Testis (tissue), 3 donors: Measurements from ENCODE around the gene TSPAN13. TPM values are rescaled to one million over a fixed set of nuclear protein-coding genes. Genes with fewer than 3 reads are reported as not detected.
"Not testable (repeated sequence)": the region's sequence is repeated elsewhere in the genome, so short reads cannot be mapped to it uniquely, and the experiment has no call there.

ENCODE experiments used
- DNase-seq: peaks from one replicate; pipeline ENCODE4 v3.0.0-alpha.2; 2019
- H3K27ac ChIP-seq, 2 donors: fragments of 200-600 bp; sonication (generic); one replicate each; pipeline ENCODE4 v1.5.1; 2019
- H3K27me3 ChIP-seq: fragments of 200-600 bp; sonication (generic); one replicate; pipeline ENCODE4 v1.5.1; 2019
- H3K36me3 ChIP-seq: fragments of 200-600 bp; sonication (generic); one replicate; pipeline ENCODE4 v1.5.1; 2017; ENCODE audit warnings: low read depth; ENCODE audit errors: missing control alignments
- H3K4me1 ChIP-seq: fragments of 200-600 bp; sonication (generic); one replicate; pipeline ENCODE4 v1.5.1; 2019
- H3K4me3 ChIP-seq, 2 donors: fragments of 200-600 bp; sonication (generic); one replicate each; pipeline ENCODE4 v1.5.1; 2017 to 2019
- H3K9me3 ChIP-seq: fragments of 200-600 bp; sonication (generic); one replicate; pipeline ENCODE4 v1.5.1; 2017
- CTCF ChIP-seq, 3 experiments: fragments of 450-650 bp in 2 of 3; fragments of 200-600 bp in 1 of 3; sonication (generic) in 1 of 3; IDR thresholded peaks; one replicate each; pipeline ENCODE4 v1.5.1; 2016 to 2019; ENCODE audit warnings: antibody characterized with exemption in 3 of 3, mild to moderate bottlenecking in 2 of 3, moderate library complexity in 1 of 3
- POLR2A ChIP-seq: fragments of 450-650 bp; IDR thresholded peaks from one replicate; pipeline ENCODE4 v1.6.1; 2017; ENCODE audit warnings: antibody characterized with exemption, mild to moderate bottlenecking, moderate library complexity
- WGBS, 2 donors: methylation state at CpG; one replicate each; pipeline ENCODE4 v1.1.5; 2018; 5-methylcytosine and 5-hydroxymethylcytosine counted together
- intact Hi-C: fragments of 100-400 bp; cut with DNase I; formaldehyde crosslinking; loops from one replicate; pipeline ENCODE4 v1.15.1; 2023; ENCODE audit warnings: low total_unique reads
- polyA plus RNA-seq: library from polyadenylated mRNA; stranded (reverse); fragments of 350-450 nt; fragmentation: Illumina TruSeq; extraction: RNeasy Lipid Tissue Mini Kit (QIAGEN cat#74804); gene quantifications from one replicate; pipeline ENCODE4 v1.2.3, GENCODE V29; 2014; ENCODE audit warnings: low read depth, low replicate concordance; ENCODE audit not compliant: insufficient read depth
- total RNA-seq, 2 donors: library from RNA; depleted of rRNA; stranded (reverse); fragments of >200 nt; gene quantifications; one replicate each; pipeline ENCODE4 v1.2.3, GENCODE V29; 2016

TSPAN13 gene
- total and polyA plus RNA-seq, 3 donors from 2014 or later, result 10.0 to 13.0 (median 10.6) TPM

- no peak for DNase-seq
- intact Hi-C loops, result no loop called here
- Histone ChIP-seq H3K27ac (no peak overlapping the region), H3K36me3 (no peaks in the 10 kb centered on the region), H3K27me3 (no peaks in the 10 kb centered on the region), H3K4me1 (no peaks in the 10 kb centered on the region), H3K4me3 (no peak overlapping the region), H3K9me3 (no peaks in the 10 kb centered on the region)
- WGBS, 2 donors, result 92 to 100% methylated on average over 1 of the region's 1 CpG
- TF ChIP-seq POLR2A, result no peak
- TF ChIP-seq CTCF (IDR thresholded peaks at IDR 0.05), result no peak
These were observed 6.3 kb downstream of the TSPAN13 start for GRCh38 chr7:16759840-16760239.

DNA sequence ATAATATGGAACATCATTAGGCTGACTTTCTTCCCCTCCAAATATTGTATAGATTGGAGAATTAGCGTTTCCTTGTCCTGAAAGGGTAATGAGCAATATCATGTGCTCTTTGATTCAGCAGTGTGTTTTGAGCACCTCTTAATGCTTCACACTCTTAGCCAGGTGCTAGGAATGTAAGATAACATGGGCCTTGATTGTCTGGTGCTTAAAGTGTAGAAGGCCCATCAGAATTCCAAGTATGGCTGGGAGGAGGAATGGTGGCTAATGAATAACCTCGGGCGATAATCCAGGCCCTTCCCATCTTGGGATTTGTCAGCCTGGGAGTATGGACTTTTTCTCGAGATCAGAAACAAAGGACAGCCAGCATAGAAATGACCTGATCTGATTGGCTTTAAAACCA is 8.6 kb downstream of the TSPAN13 start:
- no peaks in the 10 kb centered on the region for H3K9me3 ChIP-seq
- H3K4me3 ChIP-seq, result no peak overlapping the region
- TF ChIP-seq POLR2A (no peak), CTCF (IDR thresholded peaks at IDR 0.05) (no peak)
- no peaks in the 10 kb centered on the region for H3K4me1 ChIP-seq
- DNase-seq, result no peak
- H3K27ac ChIP-seq, result no peak overlapping the region
- H3K36me3 ChIP-seq, result no peaks in the 10 kb centered on the region
- WGBS, 2 donors, result 86 to 89% methylated on average over 4 of the region's 4 CpGs
- intact Hi-C loops, result no loop called here
- no peaks in the 10 kb centered on the region for H3K27me3 ChIP-seq

- Histone ChIP-seq H3K4me1 (no peaks in the 10 kb centered on the region), H3K27me3 (no peaks in the 10 kb centered on the region), H3K36me3 (no peaks in the 10 kb centered on the region), H3K9me3 (no peaks in the 10 kb centered on the region), H3K4me3 (no peak overlapping the region), H3K27ac (no peak overlapping the region)
- DNase-seq, result no peak
- no peak for TF ChIP-seq POLR2A
- no peak for TF ChIP-seq CTCF (IDR thresholded peaks at IDR 0.05)
- WGBS, 2 donors, result 92 to 96% methylated on average over 3 of the region's 3 CpGs
- intact Hi-C loops, result no loop called here
These were observed 11.4 kb downstream of the TSPAN13 start for GRCh38 chr7:16764942-16765341.

DNA sequence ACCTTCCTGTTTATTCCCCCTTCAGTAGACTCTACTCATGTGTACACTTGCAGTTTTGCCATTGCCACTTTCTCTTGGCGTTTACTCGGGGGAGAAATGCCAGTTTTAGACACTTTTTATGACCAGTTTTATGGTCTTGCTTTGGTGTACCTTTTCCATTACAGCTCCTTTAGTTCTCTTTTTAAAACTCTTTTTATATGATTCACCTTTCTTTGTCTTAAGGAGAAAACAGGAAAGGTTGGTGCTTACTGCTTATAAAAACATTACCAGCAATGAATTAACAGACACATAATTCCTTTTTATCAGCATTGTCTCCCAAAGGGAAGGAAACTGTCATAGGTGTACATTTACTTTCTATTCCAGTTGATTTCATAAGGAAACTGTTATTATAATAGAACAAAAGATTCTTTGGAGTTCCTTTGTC is 11.9 kb downstream of the TSPAN13 start:
- H3K27me3 ChIP-seq, result no peaks in the 10 kb centered on the region
- no peaks in the 10 kb centered on the region for H3K36me3 ChIP-seq
- TF ChIP-seq CTCF (IDR thresholded peaks at IDR 0.05), result no peak
- no peak for TF ChIP-seq POLR2A
- no peak overlapping the region for H3K4me3 ChIP-seq
- no peaks in the 10 kb centered on the region for H3K4me1 ChIP-seq
- no peak overlapping the region for H3K27ac ChIP-seq
- no peaks in the 10 kb centered on the region for H3K9me3 ChIP-seq
- intact Hi-C loops, result no loop called here
- 66 to 84% methylated on average over 2 of the region's 2 CpGs for WGBS, 2 donors
- no peak for DNase-seq

GRCh38 chr7:16769994-16770393 is 16.4 kb downstream of the TSPAN13 start:
- H3K27ac ChIP-seq, H3K36me3 ChIP-seq, H3K4me1 ChIP-seq, H3K9me3 ChIP-seq, DNase-seq, H3K27me3 ChIP-seq, intact Hi-C loops, H3K4me3 ChIP-seq: not testable (repeated sequence)
- 97 to 98% methylated on average over 3 of the region's 3 CpGs for WGBS, 2 donors
